GM18909 (cell line): ENCODE measurements around the gene SLX4IP.
A peak's percentile ranks its signal among the peaks of the same experiment; 100 is the strongest.

ENCODE experiments used
- ATAC-seq: cut with Tn5 transposase; IDR thresholded peaks from one replicate; pipeline ENCODE4 v1.9.1; 2021; ENCODE audit warnings: mild to moderate bottlenecking; ENCODE audit not compliant: unreplicated experiment, poor library complexity

SLX4IP gene

DNA sequence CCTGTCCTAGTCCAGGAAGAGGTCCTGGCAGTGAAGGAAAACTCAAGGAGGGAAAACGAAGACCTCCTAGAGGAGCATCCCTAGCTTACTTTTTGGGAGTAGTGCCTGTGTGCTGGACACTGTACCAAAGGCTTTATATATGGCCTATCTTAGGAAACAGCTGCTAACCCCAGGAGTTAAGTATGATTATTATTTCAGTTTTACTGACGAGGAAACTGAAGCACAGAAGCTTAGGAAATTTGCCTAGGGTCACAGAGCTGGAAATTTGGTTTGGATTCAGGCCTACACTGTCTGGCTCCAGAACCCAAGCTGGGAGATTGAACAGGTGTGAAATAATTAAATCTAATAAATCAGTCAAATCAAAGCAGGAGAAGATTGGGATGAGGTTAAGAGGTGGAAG is 78.0 kb downstream of the SLX4IP start:
- no peak for ATAC-seq

DNA sequence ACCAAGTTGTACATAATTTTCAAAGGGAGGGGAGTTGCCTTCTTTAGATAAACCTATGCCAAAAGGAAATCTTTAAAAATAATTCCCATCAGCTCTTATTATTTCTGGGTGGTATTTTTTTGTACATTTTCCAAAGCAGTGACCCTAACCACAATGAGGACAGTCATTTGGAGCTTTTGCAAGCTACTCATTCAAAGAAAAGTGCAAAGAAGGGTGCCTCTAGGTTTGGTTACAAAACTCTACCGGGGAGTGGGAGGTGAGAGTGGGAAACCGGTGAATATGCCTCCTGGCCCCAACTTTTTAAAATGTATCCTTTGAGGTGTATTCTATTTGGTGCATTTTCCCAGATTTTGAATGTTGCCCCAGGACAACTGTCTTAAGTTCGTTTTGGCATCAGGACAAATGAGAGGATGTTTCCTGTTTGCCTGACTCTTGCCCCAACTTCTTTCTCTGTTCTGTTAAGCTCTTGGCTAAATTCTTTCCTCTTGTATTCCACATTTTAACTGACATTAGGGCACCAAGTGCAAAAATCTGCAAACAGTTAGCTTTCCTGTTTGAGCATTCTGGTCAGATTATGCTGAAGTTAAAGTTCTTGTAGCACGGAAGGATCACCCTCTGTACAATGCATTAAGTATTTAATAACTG is 78.9 kb downstream of the SLX4IP start:
- no peak for ATAC-seq

DNA sequence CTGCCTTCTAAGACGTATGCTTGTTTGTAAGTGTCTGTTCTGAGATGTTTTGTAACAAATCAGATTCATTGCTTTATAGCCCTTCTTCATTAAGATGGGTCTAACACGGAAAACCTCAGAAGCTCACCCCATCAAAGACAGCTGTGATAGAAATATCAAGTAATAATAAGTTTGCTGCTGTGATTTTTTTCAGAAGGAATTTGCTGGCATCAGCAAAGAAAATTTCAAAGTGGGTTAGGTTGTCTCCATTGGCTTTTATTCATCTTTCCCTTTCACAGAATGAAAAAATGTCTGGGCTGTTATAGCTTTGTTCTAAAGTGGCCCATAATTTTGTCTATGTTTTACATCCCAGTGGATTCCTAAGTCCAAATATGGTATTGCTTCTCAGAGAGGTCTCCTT is 81.4 kb downstream of the SLX4IP start:
- ATAC-seq: no peak

DNA sequence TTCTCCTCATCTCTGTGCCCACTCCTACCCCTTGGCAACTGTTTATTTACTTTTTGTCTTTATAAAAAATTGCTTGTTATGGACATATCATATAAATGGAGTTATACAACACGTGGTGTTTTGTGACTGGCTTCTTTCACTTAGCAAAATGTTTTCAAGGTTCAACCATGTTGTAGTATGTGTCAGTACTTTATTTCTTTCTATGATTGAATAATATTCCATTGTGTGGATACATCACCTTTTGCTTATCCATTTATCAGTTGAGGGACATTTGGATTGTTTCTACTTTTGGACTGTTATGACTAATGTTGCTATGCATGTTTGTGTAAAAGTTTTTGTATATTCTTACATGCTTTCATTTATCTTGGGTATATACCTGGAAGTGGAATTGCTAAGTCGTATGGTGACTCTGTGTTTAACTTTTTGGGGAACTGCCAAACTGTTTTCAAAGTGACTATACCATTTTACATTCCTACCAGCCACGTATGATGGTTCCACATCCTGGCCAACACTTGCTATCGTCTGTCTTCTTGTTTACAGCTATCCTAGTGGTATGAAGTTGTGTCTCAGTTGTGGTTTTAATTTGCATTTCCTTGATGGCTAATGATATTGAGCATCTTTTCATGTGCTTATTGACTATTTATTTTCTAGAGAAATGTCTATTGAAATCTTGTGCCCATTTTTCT is 84.4 kb downstream of the SLX4IP start:
- no peak for ATAC-seq

- ATAC-seq: no peak
These were observed 85.4 kb downstream of the SLX4IP start for GRCh38 chr20:10520528-10520927.

GRCh38 chr20:10521068-10521831 is 86.1 kb downstream of the SLX4IP start:
- ATAC-seq: no peak

GRCh38 chr20:10521836-10522235 is 86.7 kb downstream of the SLX4IP start:
- ATAC-seq: no peak

GRCh38 chr20:10522328-10522727 is 87.2 kb downstream of the SLX4IP start:
- no peak for ATAC-seq

DNA sequence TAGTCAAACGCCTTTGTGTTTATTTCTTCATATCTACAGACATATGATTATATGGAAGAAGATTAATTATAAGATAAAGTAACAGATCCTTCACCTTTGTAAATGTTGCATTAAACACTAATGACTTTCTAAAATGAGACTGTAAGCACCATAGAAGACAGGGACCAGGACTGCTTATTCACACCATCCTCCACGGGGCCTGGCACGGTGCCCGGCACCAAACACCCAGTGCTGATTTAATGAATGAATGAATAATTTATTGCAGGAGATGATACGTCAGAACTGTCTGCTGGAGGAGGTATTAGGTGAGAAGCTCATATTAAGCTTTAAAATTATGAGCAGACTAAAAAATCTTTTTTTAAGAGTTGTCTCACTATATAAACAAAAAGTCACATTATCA is 88.3 kb downstream of the SLX4IP start:
- no peak for ATAC-seq

GRCh38 chr20:10524034-10524476 is 89.0 kb downstream of the SLX4IP start:
- ATAC-seq: no peak

DNA sequence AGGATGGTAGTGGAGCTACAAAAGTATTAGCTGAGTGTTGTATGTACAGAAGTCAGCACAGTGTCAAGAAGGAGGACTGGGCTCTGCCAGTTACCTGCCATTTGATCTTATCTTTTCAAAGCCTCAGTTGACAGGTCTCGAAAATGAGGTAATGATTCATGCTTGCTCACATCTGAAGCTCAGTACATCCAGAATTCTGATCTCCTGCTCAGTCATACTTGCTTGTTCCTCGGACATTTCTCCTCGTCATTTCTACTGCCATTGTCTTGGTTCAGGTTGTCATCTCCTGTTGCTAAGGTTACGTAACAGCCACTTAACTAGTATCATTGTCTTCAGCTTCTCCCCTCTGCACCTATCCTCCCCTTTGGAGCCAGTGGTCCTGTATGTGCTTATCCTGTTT is 89.5 kb downstream of the SLX4IP start:
- no peak for ATAC-seq

GRCh38 chr20:10527781-10528180 is 92.7 kb downstream of the SLX4IP start:
- no peak for ATAC-seq

GRCh38 chr20:10530883-10531282 is 95.8 kb downstream of the SLX4IP start:
- no peak for ATAC-seq

- no peak for ATAC-seq
These were observed 96.7 kb downstream of the SLX4IP start for GRCh38 chr20:10531848-10532247.

DNA sequence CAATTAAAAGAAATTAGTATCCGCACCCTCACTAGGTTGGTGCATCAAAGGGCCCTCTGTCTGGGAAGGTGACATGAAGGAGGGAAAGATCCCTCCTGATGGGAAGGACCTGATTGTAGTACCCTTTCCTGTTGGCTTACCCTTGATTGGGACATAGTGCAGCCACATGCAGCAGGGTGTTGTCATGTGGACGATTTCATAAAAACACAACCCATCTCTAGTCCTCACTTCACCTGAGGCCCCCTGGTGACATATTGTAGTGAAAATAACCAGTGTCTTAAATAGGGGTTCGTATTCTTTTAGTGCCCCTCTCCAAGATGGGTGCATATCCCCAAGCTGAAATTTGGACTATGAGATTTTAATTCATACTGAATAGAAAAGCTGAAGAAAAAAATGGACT is 97.3 kb downstream of the SLX4IP start:
- no peak for ATAC-seq

GRCh38 chr20:10536531-10536930 is 101.4 kb downstream of the SLX4IP start:
- peak; percentile 48 for ATAC-seq

DNA sequence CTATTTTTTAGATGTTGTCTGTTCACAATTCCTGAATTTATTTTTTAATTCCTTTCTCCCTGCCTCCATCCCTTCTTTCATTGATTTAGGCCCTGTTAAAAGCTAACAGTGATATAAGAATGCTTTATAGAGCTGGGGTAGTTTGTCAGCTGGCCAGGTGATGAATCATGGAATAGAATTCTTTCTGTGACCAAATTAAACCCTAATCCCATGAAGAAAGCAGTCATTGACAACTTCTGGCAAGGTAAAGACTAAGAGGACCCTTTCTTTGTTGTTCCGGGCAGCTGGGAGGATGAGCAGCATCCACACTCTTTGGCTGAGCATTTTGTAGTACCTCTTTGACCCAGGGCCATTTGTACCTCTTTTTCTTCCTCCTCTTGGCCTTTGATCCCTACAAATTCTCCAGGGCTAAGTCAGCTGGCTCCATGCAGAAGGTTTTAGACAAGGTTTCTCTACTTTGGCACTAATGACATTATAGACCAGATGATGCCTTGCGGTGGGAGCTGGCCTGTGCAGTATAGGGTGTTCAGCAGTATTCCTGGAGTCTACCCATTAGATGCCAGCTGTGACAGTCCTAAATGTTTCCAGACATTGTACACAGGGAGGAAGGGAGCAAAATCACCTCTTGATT is 102.9 kb downstream of the SLX4IP start:
- no peak for ATAC-seq

DNA sequence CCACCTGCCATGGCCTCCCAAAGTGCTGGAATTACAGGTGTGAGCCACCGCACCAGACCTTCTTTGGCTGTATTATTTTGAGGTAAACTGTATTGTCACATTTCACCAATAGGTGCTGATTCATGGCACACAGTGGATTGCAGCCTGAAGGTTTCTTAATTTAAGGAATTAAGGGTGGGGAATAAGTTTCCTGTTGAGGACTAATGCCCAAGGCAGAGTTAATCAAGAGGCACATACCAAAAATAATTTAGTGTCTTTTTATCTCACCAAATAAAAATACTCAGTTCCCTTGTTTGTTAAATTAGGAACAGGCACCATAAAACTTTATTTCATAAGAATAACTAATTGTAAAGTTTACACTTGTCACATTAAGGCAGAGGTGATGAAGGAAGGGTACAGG is 103.7 kb downstream of the SLX4IP start:
- ATAC-seq: no peak

DNA sequence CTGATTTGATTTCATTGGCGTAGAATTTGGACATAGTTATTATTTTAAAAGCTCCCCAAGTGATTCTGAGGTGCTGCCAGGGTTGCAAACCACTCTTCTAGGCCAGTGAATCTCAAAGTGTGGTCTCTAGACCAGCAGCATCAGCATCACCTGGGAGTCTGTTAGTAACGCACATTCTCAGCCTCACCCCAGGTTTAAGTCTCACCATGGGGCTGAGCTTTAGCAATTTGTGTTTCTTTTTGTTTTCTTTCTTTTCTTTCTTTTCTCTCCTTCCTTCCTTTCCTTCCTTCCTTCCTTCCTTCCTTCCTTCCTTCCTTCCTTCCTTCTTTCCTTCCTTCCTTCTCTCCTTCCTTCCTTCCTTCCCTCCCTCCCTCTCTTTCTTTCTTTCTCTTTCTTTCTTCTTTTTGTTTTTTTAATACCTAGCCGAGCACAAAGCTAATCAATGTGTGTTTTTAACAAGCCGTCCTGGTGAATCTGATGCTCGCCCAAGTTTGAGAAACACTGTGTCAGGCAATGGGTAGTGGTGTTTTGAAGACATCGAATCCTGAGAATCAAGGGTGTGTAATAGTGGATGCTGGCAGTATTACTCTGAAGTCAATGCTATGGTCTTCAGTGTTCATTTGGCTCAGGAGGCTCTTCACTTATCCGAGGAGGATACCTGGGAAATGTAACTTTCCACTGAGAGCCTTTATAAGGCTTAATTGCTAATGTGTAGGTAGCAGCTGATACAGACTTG is 104.9 kb downstream of the SLX4IP start:
- no peak for ATAC-seq
